ENCODE data around the gene TREML2. TPM values are rescaled to one million over a fixed set of nuclear protein-coding genes. Genes with fewer than 3 reads are reported as not detected.

Gene TREML2
- total RNA-seq, 4 donors from 2014 or later: 0.40 TPM; not detected in 3

GRCh38 chr6:41228096-41228495 lies 27.1 kb upstream of the TREML2 start, which contains the start of gene TREML4:
TSS of gene TREML4 (plus strand) at chr6:41228349. CDS start at chr6:41228428, 79 bp downstream.
- Histone ChIP-seq H3K36me3 (no peaks in the 10 kb centered on the region), H3K4me1 (no peaks in the 10 kb centered on the region), H3K9me3 (no peaks in the 10 kb centered on the region), H3K4me3 (no peak within 1 kb of the TSS), H3K27me3 (no peaks in the 10 kb centered on the region), H3K27ac (no peak within 1 kb of the TSS)
- no peak for DNase-seq
- no peak for TF ChIP-seq POLR2A (IDR thresholded peaks at IDR 0.05)
- TF ChIP-seq, protein P1, sequence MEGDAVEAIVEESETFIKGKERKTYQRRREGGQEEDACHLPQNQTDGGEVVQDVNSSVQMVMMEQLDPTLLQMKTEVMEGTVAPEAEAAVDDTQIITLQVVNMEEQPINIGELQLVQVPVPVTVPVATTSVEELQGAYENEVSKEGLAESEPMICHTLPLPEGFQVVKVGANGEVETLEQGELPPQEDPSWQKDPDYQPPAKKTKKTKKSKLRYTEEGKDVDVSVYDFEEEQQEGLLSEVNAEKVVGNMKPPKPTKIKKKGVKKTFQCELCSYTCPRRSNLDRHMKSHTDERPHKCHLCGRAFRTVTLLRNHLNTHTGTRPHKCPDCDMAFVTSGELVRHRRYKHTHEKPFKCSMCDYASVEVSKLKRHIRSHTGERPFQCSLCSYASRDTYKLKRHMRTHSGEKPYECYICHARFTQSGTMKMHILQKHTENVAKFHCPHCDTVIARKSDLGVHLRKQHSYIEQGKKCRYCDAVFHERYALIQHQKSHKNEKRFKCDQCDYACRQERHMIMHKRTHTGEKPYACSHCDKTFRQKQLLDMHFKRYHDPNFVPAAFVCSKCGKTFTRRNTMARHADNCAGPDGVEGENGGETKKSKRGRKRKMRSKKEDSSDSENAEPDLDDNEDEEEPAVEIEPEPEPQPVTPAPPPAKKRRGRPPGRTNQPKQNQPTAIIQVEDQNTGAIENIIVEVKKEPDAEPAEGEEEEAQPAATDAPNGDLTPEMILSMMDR (IDR thresholded peaks at IDR 0.05): no peak

DNA sequence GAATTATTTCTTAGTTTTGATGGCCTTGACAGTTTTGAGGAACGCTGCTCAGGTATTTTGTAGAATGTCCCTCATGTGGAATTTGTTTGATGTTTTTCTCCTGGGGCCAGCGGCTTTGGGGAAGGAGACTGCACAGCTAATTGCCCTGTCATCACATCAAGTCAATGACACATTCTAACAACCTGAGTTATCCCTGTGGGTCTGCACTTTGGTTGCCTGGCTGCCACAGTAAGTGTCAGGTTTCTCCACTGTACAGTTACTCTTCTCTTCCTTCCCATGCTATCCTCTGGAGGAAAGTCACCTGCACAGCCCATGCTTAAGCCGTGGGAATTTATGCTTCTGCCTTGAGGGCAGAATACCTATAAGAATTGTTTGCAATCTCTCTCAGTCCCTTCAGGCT lies 25.8 kb upstream of the TREML2 start:
- Histone ChIP-seq H3K27me3 (no peaks in the 10 kb centered on the region), H3K4me3 (no peak overlapping the region), H3K36me3 (no peaks in the 10 kb centered on the region), H3K4me1 (no peaks in the 10 kb centered on the region), H3K27ac (no peak overlapping the region), H3K9me3 (no peaks in the 10 kb centered on the region)
- TF ChIP-seq, protein P1 (IDR thresholded peaks at IDR 0.05): no peak
- no peak for TF ChIP-seq POLR2A (IDR thresholded peaks at IDR 0.05)
- DNase-seq: no peak

- H3K27me3 ChIP-seq: no peaks in the 10 kb centered on the region
- H3K9me3 ChIP-seq: no peaks in the 10 kb centered on the region
- no peak for TF ChIP-seq POLR2A (IDR thresholded peaks at IDR 0.05)
These were observed 23.9 kb upstream of the TREML2 start for GRCh38 chr6:41224800-41225199.

GRCh38 chr6:41222513-41222912 lies 21.6 kb upstream of the TREML2 start:
- TF ChIP-seq POLR2A (IDR thresholded peaks at IDR 0.05): no peak
- TF ChIP-seq, protein P1 (IDR thresholded peaks at IDR 0.05): no peak
- Histone ChIP-seq H3K27me3 (no peaks in the 10 kb centered on the region), H3K9me3 (no peaks in the 10 kb centered on the region), H3K36me3 (no peaks in the 10 kb centered on the region), H3K4me1 (no peaks in the 10 kb centered on the region), H3K27ac (no peak overlapping the region), H3K4me3 (no peak overlapping the region)
- no peak for DNase-seq

More at GRCh38 chr6:41224800-41225199, 23.9 kb upstream of the TREML2 start:
- H3K36me3 ChIP-seq: no peaks in the 10 kb centered on the region
- H3K4me3 ChIP-seq: no peak overlapping the region
- no peak for DNase-seq
- H3K27ac ChIP-seq: no peak overlapping the region
- no peaks in the 10 kb centered on the region for H3K4me1 ChIP-seq

DNA sequence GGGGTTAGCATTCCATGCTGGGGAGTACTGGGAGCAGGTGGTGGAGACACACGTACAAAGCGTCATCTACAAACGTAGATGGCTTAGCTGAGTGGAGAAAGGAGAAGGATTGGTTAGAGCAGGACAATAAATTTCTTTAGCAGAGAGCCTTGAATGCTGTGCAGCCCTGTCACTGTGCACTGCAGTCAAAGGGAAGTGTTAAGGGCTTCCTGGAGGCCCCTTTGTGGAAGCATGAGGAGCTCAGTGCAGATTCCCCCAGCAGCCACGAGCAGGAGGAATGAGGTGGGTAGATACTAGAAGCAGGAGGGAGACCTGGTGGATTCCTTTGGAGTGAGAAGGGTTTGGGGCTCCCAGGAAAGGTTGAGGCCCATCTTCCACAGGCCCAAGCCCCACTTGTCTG lies 21.1 kb upstream of the TREML2 start:
- no peak for DNase-seq
- no peaks in the 10 kb centered on the region for H3K9me3 ChIP-seq
- TF ChIP-seq, protein P1 (IDR thresholded peaks at IDR 0.05): no peak
- TF ChIP-seq POLR2A (IDR thresholded peaks at IDR 0.05): no peak

GRCh38 chr6:41216616-41217015 lies 15.7 kb upstream of the TREML2 start:
- H3K36me3 ChIP-seq: no peaks in the 10 kb centered on the region
- peaks cover 0 to 7% (median 0%) of the 10 kb centered on the region in 4 donors for H3K9me3 ChIP-seq
- no peaks in the 10 kb centered on the region for H3K4me1 ChIP-seq
- no peaks in the 10 kb centered on the region for H3K27me3 ChIP-seq
- TF ChIP-seq, protein P1 (IDR thresholded peaks at IDR 0.05): no peak
- no peak for TF ChIP-seq POLR2A (IDR thresholded peaks at IDR 0.05)
- DNase-seq: no peak
- no peak overlapping the region for H3K27ac ChIP-seq
- H3K4me3 ChIP-seq: no peak overlapping the region

More for the DNA sequence above, 21.1 kb upstream of the TREML2 start:
- Histone ChIP-seq H3K27ac (no peak overlapping the region), H3K4me3 (no peak overlapping the region), H3K27me3 (no peaks in the 10 kb centered on the region), H3K36me3 (no peaks in the 10 kb centered on the region), H3K4me1 (no peaks in the 10 kb centered on the region)

Data from Peyer's patch (tissue), 4 donors.